Measurements from ENCODE around the gene TENM4. TPM values are rescaled to one million over a fixed set of nuclear protein-coding genes. Genes with fewer than 3 reads are reported as not detected.

Gene TENM4
- total RNA-seq, 1 experiment from 2014 or later, result 25.0 TPM

DNA sequence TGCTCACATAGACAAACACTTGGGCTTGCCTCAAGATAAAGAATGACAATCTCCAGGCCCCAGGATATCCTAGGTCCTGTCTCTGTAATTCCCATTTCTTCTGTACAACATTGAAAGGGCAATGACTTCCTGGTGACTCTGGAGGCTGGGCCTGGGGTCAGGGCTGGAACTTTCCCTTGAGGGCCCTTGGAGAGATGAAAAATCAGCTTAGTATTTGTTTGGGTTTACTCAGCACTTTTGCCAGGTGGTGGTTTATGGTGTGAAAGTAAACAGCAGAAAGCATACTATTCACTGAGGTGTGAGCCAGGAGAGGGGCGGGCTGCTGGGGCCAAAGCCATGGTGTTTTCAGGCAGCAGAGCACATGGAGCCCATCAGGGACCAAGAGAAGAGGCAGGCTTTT, 651.5 kb downstream of the TENM4 start:
- no peaks in the 10 kb centered on the region for H3K9me3 Mint-ChIP-seq
- no peak overlapping the region for H3K4me3 Mint-ChIP-seq
- H3K36me3 Mint-ChIP-seq, result no peaks in the 10 kb centered on the region
- POLR2A ChIA-PET, result interaction anchor here (0.5 kb wide), 1 partner anchor 59 kb away, joined by 3 read pairs; no protein-coding TSS in a partner anchor
- no peak overlapping the region for H3K27ac Mint-ChIP-seq
- DNase-seq (ENCODE audit: low spot score) (no peak), ATAC-seq (no peak)
- no peaks in the 10 kb centered on the region for H3K27me3 Mint-ChIP-seq (ENCODE audit: low read depth)
- CTCF ChIA-PET, result interaction anchor here (1.2 to 2.4 kb wide), 2 partner anchors 9 to 172 kb away, joined by 6 to 12 read pairs; no protein-coding TSS in a partner anchor
- H3K4me1 Mint-ChIP-seq, result peaks cover 14% of the 10 kb centered on the region
- TF ChIP-seq SMAD3 (CRISPR knock-in tag; IDR thresholded peaks at IDR 0.05; ENCODE audit: borderline replicate concordance) (no peak), NFE2L1 (CRISPR knock-in tag; IDR thresholded peaks at IDR 0.05) (no peak), CREM (CRISPR knock-in tag; IDR thresholded peaks at IDR 0.05) (no peak)
- TF ChIP-seq, protein P1, sequence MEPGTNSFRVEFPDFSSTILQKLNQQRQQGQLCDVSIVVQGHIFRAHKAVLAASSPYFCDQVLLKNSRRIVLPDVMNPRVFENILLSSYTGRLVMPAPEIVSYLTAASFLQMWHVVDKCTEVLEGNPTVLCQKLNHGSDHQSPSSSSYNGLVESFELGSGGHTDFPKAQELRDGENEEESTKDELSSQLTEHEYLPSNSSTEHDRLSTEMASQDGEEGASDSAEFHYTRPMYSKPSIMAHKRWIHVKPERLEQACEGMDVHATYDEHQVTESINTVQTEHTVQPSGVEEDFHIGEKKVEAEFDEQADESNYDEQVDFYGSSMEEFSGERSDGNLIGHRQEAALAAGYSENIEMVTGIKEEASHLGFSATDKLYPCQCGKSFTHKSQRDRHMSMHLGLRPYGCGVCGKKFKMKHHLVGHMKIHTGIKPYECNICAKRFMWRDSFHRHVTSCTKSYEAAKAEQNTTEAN (CRISPR knock-in tag; IDR thresholded peaks at IDR 0.05), result no peak

- POLR2A ChIA-PET, result no interaction called here
- no peaks in the 10 kb centered on the region for H3K9me3 Mint-ChIP-seq
- H3K36me3 Mint-ChIP-seq, result no peaks in the 10 kb centered on the region
- ATAC-seq, result no peak
- H3K4me3 Mint-ChIP-seq, result no peak overlapping the region
- H3K27me3 Mint-ChIP-seq (ENCODE audit: low read depth), result no peaks in the 10 kb centered on the region
- no peak for TF ChIP-seq KAT7 (CRISPR knock-in tag; IDR thresholded peaks at IDR 0.05; ENCODE audit: borderline replicate concordance)
- TF ChIP-seq SP1 (CRISPR knock-in tag; conservative IDR thresholded peaks at IDR 0.05), result no peak
- no peak for TF ChIP-seq OVOL2 (CRISPR knock-in tag; IDR thresholded peaks at IDR 0.05; ENCODE audit: borderline replicate concordance)
- no peak for TF ChIP-seq FOXJ3 (CRISPR knock-in tag; IDR thresholded peaks at IDR 0.05; ENCODE audit: borderline replicate concordance)
- TF ChIP-seq ATF6 (CRISPR knock-in tag; IDR thresholded peaks at IDR 0.05), result no peak
- TF ChIP-seq ZSCAN18 (CRISPR knock-in tag; IDR thresholded peaks at IDR 0.05), result no peak
- no peak for TF ChIP-seq ZNF121 (CRISPR knock-in tag; IDR thresholded peaks at IDR 0.05)
- no peak for TF ChIP-seq SMAD4 (CRISPR knock-in tag; IDR thresholded peaks at IDR 0.05)
- no peak for TF ChIP-seq PREB (CRISPR knock-in tag; IDR thresholded peaks at IDR 0.05; ENCODE audit: borderline replicate concordance)
- TF ChIP-seq, protein P2, sequence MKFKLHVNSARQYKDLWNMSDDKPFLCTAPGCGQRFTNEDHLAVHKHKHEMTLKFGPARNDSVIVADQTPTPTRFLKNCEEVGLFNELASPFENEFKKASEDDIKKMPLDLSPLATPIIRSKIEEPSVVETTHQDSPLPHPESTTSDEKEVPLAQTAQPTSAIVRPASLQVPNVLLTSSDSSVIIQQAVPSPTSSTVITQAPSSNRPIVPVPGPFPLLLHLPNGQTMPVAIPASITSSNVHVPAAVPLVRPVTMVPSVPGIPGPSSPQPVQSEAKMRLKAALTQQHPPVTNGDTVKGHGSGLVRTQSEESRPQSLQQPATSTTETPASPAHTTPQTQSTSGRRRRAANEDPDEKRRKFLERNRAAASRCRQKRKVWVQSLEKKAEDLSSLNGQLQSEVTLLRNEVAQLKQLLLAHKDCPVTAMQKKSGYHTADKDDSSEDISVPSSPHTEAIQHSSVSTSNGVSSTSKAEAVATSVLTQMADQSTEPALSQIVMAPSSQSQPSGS (CRISPR knock-in tag; IDR thresholded peaks at IDR 0.05; ENCODE audit: borderline replicate concordance, low read depth), result no peak
- TF ChIP-seq RELA (CRISPR knock-in tag; IDR thresholded peaks at IDR 0.05; ENCODE audit: borderline replicate concordance), result no peak
- TF ChIP-seq CREB1 (CRISPR knock-in tag; IDR thresholded peaks at IDR 0.05), result no peak
- no peak for TF ChIP-seq ZNF232 (CRISPR knock-in tag; IDR thresholded peaks at IDR 0.05)
- no peak for TF ChIP-seq ZNF671 (CRISPR knock-in tag; IDR thresholded peaks at IDR 0.05)
- TF ChIP-seq MYBL2 (CRISPR knock-in tag; IDR thresholded peaks at IDR 0.05), result no peak
- TF ChIP-seq NFE2L1 (CRISPR knock-in tag; IDR thresholded peaks at IDR 0.05), result no peak
- TF ChIP-seq HMGA2 (CRISPR knock-in tag; IDR thresholded peaks at IDR 0.05), result no peak
- no peak for TF ChIP-seq USF1 (CRISPR knock-in tag; IDR thresholded peaks at IDR 0.05)
- no peak for TF ChIP-seq JUN (CRISPR knock-in tag; IDR thresholded peaks at IDR 0.05)
- TF ChIP-seq, protein P3, sequence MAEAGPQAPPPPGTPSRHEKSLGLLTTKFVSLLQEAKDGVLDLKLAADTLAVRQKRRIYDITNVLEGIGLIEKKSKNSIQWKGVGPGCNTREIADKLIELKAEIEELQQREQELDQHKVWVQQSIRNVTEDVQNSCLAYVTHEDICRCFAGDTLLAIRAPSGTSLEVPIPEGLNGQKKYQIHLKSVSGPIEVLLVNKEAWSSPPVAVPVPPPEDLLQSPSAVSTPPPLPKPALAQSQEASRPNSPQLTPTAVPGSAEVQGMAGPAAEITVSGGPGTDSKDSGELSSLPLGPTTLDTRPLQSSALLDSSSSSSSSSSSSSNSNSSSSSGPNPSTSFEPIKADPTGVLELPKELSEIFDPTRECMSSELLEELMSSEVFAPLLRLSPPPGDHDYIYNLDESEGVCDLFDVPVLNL (CRISPR knock-in tag; IDR thresholded peaks at IDR 0.05; ENCODE audit: borderline replicate concordance, low read depth), result no peak
- DNase-seq (ENCODE audit: low spot score), result no peak
- H3K4me1 Mint-ChIP-seq, result peaks cover 22% of the 10 kb centered on the region
- H3K27ac Mint-ChIP-seq, result no peak overlapping the region
- CTCF ChIA-PET, result interaction anchor here (0.9 to 2.4 kb wide), 3 partner anchors 10 to 173 kb away, joined by 5 to 12 read pairs (median 6); no protein-coding TSS in a partner anchor
Observed at GRCh38 chr11:78788533-78788932, 652.3 kb downstream of the TENM4 start.

Data from WTC11 (cell line).